ENCODE measurements around the gene MIA. TPM values are rescaled to one million over a fixed set of nuclear protein-coding genes. Genes with fewer than 3 reads are reported as not detected.

MIA gene
- total and polyA plus RNA-seq, 2 of the 4 experiments (the other 2 are of a cell fraction), result 0.44 TPM; not detected in 1

DNA sequence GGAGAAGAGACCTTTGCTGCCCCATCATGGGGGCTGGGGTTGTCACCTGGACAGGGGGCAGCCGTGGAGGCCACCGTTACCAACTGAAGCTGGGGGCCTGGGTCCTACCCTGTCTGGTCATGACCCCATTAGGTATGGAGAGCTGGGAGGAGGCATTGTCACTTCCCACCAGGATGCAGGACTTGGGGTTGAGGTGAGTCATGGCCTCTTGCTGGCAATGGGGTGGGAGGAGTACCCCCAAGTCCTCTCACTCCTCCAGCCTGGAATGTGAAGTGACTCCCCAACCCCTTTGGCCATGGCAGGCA, 32.7 kb downstream of the MIA start:
- H4K20me1 ChIP-seq (ENCODE audit: insufficient read depth, low read length), result peaks cover 67% of the 10 kb centered on the region
- ChIA-PET POLR2A (ENCODE audit: unreplicated experiment) (no interaction called here), CTCF (no interaction called here)
- H3K79me1 ChIP-seq (ENCODE audit: low read depth in 1 of 2, low read length in 2 of 2), result peaks cover 24 to 77% of the 10 kb centered on the region in 2 experiments
- peaks cover 18% of the 10 kb centered on the region for H3K9me1 ChIP-seq (ENCODE audit: insufficient read depth, low read length)
- ATAC-seq (ENCODE audit: low read depth) (no peak), DNase-seq (no peak)
- H3K56ac ChIP-seq (ENCODE audit: extremely low read depth, insufficient read depth, low read length), result no peak overlapping the region
- no peak overlapping the region for H3K14ac ChIP-seq (replicated peaks; ENCODE audit: low read depth, low read length)
- H3K9me3 ChIP-seq (ENCODE audit: control insufficient read depth, insufficient read depth, low read length), result no peaks in the 10 kb centered on the region
- no peak overlapping the region for H3K4me2 ChIP-seq (ENCODE audit: low read depth, low read length)
- 100% methylated on average over 1 of the region's 2 CpGs; no CpG with 5 or more reads in 1 of the 2 experiments for WGBS, 2 experiments (ENCODE audit: extremely low coverage in 2 of 2, insufficient read length in 1 of 2)
- no peak overlapping the region for H3K27ac ChIP-seq (ENCODE audit: insufficient read depth, low read length)
- intact Hi-C loops (cut with micrococcal nuclease), result loop anchor here (5.0 kb wide), 1 partner anchor 146 kb away; no protein-coding TSS in a partner anchor
- H2BK20ac ChIP-seq (ENCODE audit: low read depth, low read length), result no peak overlapping the region
- no peak overlapping the region for H2BK120ac ChIP-seq (ENCODE audit: low read depth, low read length)
- peak overlapping the region; percentile 23 for H2AK9ac ChIP-seq (replicated peaks; ENCODE audit: low read depth, low read length, poor library complexity)
- no peaks in the 10 kb centered on the region for H3K27me3 ChIP-seq (ENCODE audit: control insufficient read depth, insufficient read depth, low read length)
- no TSS peak for BruUV-seq (replicated peaks)
- H3K18ac ChIP-seq (ENCODE audit: low read depth, low read length), result no peak overlapping the region
- H2AFZ ChIP-seq (replicated peaks; ENCODE audit: low read length, poor library complexity), result no peak overlapping the region
- in situ Hi-C loops (cut with MboI; ENCODE audit: low sequenced_read_pairs), result loop anchor here (5.0 kb wide), 1 partner anchor 146 kb away; no protein-coding TSS in a partner anchor
- H2AK5ac ChIP-seq (ENCODE audit: low read depth, low read length), result no peak overlapping the region
- no peak overlapping the region for H4K5ac ChIP-seq (ENCODE audit: low read depth, low read length)
- no peak overlapping the region for H4K91ac ChIP-seq (ENCODE audit: insufficient read depth, low read depth, low read length)
- TF ChIP-seq RFX5 (IDR thresholded peaks at IDR 0.05; ENCODE audit: low read depth, low read length) (no peak), FOS (IDR thresholded peaks at IDR 0.05; ENCODE audit: low read depth, low read length) (no peak), BHLHE40 (IDR thresholded peaks at IDR 0.05; ENCODE audit: low read depth, low read length) (no peak), RAD21 (IDR thresholded peaks at IDR 0.05; ENCODE audit: low read length) (no peak), RCOR1 (IDR thresholded peaks at IDR 0.05; ENCODE audit: insufficient replicate concordance, low read length) (no peak), MAZ (IDR thresholded peaks at IDR 0.05; ENCODE audit: borderline replicate concordance, low read depth, low read length) (no peak), NFE2L2 (IDR thresholded peaks at IDR 0.05; ENCODE audit: low read depth, low read length) (no peak), SMC3 (IDR thresholded peaks at IDR 0.05; ENCODE audit: low read depth, low read length) (no peak), CEBPB (IDR thresholded peaks at IDR 0.05; ENCODE audit: low read depth, low read length) (no peak), POLR2A (IDR thresholded peaks at IDR 0.05; ENCODE audit: low read depth, low read length) (no peak), MXI1 (IDR thresholded peaks at IDR 0.05; ENCODE audit: borderline replicate concordance, low read depth, low read length) (no peak), CHD1 (IDR thresholded peaks at IDR 0.05; ENCODE audit: low read depth, low read length) (no peak), MAFK (IDR thresholded peaks at IDR 0.05; ENCODE audit: low read depth, low read length) (no peak)
- TF ChIP-seq, protein P1, sequence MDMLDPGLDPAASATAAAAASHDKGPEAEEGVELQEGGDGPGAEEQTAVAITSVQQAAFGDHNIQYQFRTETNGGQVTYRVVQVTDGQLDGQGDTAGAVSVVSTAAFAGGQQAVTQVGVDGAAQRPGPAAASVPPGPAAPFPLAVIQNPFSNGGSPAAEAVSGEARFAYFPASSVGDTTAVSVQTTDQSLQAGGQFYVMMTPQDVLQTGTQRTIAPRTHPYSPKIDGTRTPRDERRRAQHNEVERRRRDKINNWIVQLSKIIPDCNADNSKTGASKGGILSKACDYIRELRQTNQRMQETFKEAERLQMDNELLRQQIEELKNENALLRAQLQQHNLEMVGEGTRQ (IDR thresholded peaks at IDR 0.05; ENCODE audit: low read depth, low read length), result no peak
- TF ChIP-seq, protein P2, sequence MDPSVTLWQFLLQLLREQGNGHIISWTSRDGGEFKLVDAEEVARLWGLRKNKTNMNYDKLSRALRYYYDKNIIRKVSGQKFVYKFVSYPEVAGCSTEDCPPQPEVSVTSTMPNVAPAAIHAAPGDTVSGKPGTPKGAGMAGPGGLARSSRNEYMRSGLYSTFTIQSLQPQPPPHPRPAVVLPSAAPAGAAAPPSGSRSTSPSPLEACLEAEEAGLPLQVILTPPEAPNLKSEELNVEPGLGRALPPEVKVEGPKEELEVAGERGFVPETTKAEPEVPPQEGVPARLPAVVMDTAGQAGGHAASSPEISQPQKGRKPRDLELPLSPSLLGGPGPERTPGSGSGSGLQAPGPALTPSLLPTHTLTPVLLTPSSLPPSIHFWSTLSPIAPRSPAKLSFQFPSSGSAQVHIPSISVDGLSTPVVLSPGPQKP (IDR thresholded peaks at IDR 0.05; ENCODE audit: borderline replicate concordance, low read depth, low read length), result no peak
- TF ChIP-seq, protein P3, sequence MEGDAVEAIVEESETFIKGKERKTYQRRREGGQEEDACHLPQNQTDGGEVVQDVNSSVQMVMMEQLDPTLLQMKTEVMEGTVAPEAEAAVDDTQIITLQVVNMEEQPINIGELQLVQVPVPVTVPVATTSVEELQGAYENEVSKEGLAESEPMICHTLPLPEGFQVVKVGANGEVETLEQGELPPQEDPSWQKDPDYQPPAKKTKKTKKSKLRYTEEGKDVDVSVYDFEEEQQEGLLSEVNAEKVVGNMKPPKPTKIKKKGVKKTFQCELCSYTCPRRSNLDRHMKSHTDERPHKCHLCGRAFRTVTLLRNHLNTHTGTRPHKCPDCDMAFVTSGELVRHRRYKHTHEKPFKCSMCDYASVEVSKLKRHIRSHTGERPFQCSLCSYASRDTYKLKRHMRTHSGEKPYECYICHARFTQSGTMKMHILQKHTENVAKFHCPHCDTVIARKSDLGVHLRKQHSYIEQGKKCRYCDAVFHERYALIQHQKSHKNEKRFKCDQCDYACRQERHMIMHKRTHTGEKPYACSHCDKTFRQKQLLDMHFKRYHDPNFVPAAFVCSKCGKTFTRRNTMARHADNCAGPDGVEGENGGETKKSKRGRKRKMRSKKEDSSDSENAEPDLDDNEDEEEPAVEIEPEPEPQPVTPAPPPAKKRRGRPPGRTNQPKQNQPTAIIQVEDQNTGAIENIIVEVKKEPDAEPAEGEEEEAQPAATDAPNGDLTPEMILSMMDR (conservative IDR thresholded peaks at IDR 0.05; ENCODE audit: low read depth, low read length), result no peak
- H3K23ac ChIP-seq (ENCODE audit: low read depth, low read length), result no peak overlapping the region
- H3K36me3 ChIP-seq (ENCODE audit: control insufficient read depth, insufficient read depth, low read length), result peaks cover 51% of the 10 kb centered on the region
- H2BK15ac ChIP-seq (ENCODE audit: low read depth, low read length), result no peak overlapping the region
- H3K9ac ChIP-seq (ENCODE audit: low read depth, low read length), result no peak overlapping the region
- no peak overlapping the region for H4K8ac ChIP-seq (ENCODE audit: low read depth in 2 of 2, low read length in 2 of 2)
- H3K4me3 ChIP-seq (ENCODE audit: insufficient read depth, low read depth, low read length), result no peak overlapping the region
- H3K4ac ChIP-seq (ENCODE audit: low read depth, low read length), result no peak overlapping the region
- peaks cover 19% of the 10 kb centered on the region for H3K4me1 ChIP-seq (ENCODE audit: control insufficient read depth, insufficient read depth, low read length)
- dilution Hi-C loops (cut with HindIII; ENCODE audit: low sequenced_read_pairs, unreplicated experiment), result no loop called here
- H2BK5ac ChIP-seq (ENCODE audit: low read depth, low read length, poor library complexity, severe bottlenecking), result no peak overlapping the region
